Measurements from ENCODE around the gene CD151.

GRCh38 chr11:845872-846495 lies 13.2 kb downstream of the CD151 start:
- TF ChIP-seq CTCF (IDR thresholded peaks at IDR 0.05) (no peak), EP300 (IDR thresholded peaks at IDR 0.05; ENCODE audit: borderline replicate concordance in 1 of 2, low read depth in 1 of 2, low read length in 1 of 2) (no peak), CHD2 (IDR thresholded peaks at IDR 0.05; ENCODE audit: low read length, partially characterized antibody) (no peak), YY1 (IDR thresholded peaks at IDR 0.05; ENCODE audit: low read depth) (no peak), POLR2AphosphoS5 (IDR thresholded peaks at IDR 0.05; ENCODE audit: low read depth, low read length) (no peak), SMC3 (IDR thresholded peaks at IDR 0.05; ENCODE audit: low read depth, low read length) (no peak), IRF3 (IDR thresholded peaks at IDR 0.05; ENCODE audit: low read depth, low read length) (no peak), TEAD4 (IDR thresholded peaks at IDR 0.05; ENCODE audit: borderline replicate concordance, insufficient read depth) (no peak), RAD21 (IDR thresholded peaks at IDR 0.05; ENCODE audit: low read length) (no peak), GABPA (IDR thresholded peaks at IDR 0.05; ENCODE audit: low read depth) (no peak), MXI1 (IDR thresholded peaks at IDR 0.05; ENCODE audit: low read depth, low read length) (no peak), MAX (IDR thresholded peaks at IDR 0.05; ENCODE audit: low read depth) (no peak), EZH2phosphoT487 (IDR thresholded peaks at IDR 0.05; ENCODE audit: borderline replicate concordance, low read depth) (no peak), PBX3 (IDR thresholded peaks at IDR 0.05) (no peak)

All from SK-N-SH (cell line).